LNCAP (cell line): Measurements from ENCODE around the gene PLEKHH1.

Experiments used
- CTCF ChIP-seq: fragments of 450-650 bp; IDR thresholded peaks from 2 replicates; pipeline ENCODE4 v1.5.1; 2017; ENCODE audit warnings: mild to moderate bottlenecking

Gene PLEKHH1

GRCh38 chr14:67500981-67501380, 32.1 kb upstream of the PLEKHH1 start:
- no peak for TF ChIP-seq CTCF

DNA sequence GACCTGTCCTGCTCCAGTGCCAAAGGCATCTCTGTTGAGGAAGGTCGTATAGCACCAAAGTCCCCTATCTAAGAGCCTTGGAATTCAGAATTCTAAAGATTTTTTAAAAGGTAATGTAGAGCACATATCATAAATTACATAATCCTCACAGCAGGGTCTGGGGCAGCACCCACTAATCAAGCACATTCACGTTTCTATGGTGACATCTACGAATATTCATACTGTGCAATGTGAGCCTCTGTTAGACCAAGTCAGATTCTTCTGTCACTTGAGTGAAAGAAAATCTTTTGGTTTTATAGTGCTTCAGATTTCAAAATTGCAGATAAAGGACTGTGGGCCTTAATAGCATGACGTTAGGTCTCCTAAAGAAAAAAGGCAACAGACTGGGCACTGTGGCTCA, 31.4 kb upstream of the PLEKHH1 start:
- TF ChIP-seq CTCF: no peak

GRCh38 chr14:67502867-67503266, 30.2 kb upstream of the PLEKHH1 start:
- no peak for TF ChIP-seq CTCF

GRCh38 chr14:67503331-67503730, 29.8 kb upstream of the PLEKHH1 start:
- TF ChIP-seq CTCF: no peak

DNA sequence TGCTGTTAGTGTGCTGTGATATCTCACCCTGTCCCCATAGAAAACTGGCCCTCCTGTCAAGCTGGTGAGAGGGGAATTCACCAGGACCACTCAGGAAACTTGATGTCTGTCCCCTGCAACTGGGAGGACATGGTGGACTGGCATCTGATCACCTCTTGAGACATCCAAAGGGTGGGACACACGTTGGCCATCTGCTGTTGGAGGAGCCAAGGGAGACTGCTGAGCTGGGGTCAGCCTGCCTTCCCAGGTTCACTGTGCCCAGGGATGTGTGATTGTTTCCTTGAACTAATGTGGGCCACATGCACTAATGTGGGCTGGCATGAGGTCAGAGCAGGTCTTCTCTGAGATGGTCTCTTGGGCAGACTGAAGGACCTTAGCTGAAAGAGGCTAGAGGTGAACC, 27.8 kb upstream of the PLEKHH1 start:
- TF ChIP-seq CTCF: no peak

DNA sequence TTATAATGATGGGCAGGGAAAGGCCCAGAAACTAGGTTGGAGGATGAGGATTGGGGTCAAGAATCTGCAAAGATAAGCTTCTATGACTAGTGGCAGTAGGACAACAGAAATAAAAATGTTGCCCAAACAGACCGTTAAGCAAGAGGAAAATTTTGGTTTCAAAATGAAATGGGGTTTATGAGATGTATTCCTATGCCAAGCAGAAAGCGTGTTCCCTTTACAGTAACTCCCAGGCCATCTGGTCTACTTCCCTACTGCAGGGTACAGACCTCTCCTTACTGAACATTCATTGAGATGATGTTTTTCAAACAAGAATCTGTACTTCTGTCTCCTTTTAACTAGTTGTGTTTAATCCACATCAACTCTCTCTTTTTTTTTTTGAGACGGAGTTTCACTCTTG, 24.1 kb upstream of the PLEKHH1 start:
- TF ChIP-seq CTCF: no peak

GRCh38 chr14:67510121-67510520, 23.0 kb upstream of the PLEKHH1 start:
- no peak for TF ChIP-seq CTCF

- no peak for TF ChIP-seq CTCF
Observed at GRCh38 chr14:67510836-67511235, 22.3 kb upstream of the PLEKHH1 start.
